ENCODE measurements around the gene SIX5. TPM values are rescaled to one million over a fixed set of nuclear protein-coding genes. Genes with fewer than 3 reads are reported as not detected.

Gene SIX5
- total RNA-seq, 2 donors from 2014 or later, result 41.6 to 46.4 TPM

- no peaks in the 10 kb centered on the region for H3K9me3 ChIP-seq (ENCODE audit: control insufficient read depth, low read length)
- Mint-ChIP-seq H3K4me3 (peak overlapping the region; percentile 95), H3K27ac (peak overlapping the region; percentile 98), H3K27me3 (ENCODE audit: insufficient read depth) (no peaks in the 10 kb centered on the region), H3K4me1 (peaks cover 14% of the 10 kb centered on the region), H3K9me3 (no peaks in the 10 kb centered on the region), H3K36me3 (ENCODE audit: low read depth) (peaks cover 20% of the 10 kb centered on the region)
- peaks cover 8% of the 10 kb centered on the region for H3K4me1 ChIP-seq (ENCODE audit: control insufficient read depth, insufficient read depth, low read length)
- H3K36me3 ChIP-seq (ENCODE audit: control insufficient read depth, insufficient read depth, low read length), result peaks cover 4% of the 10 kb centered on the region
- TF ChIP-seq, protein P1, sequence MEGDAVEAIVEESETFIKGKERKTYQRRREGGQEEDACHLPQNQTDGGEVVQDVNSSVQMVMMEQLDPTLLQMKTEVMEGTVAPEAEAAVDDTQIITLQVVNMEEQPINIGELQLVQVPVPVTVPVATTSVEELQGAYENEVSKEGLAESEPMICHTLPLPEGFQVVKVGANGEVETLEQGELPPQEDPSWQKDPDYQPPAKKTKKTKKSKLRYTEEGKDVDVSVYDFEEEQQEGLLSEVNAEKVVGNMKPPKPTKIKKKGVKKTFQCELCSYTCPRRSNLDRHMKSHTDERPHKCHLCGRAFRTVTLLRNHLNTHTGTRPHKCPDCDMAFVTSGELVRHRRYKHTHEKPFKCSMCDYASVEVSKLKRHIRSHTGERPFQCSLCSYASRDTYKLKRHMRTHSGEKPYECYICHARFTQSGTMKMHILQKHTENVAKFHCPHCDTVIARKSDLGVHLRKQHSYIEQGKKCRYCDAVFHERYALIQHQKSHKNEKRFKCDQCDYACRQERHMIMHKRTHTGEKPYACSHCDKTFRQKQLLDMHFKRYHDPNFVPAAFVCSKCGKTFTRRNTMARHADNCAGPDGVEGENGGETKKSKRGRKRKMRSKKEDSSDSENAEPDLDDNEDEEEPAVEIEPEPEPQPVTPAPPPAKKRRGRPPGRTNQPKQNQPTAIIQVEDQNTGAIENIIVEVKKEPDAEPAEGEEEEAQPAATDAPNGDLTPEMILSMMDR (conservative IDR thresholded peaks at IDR 0.05), result no peak
- H3K9ac ChIP-seq (ENCODE audit: extremely low read depth, low read length, poor library complexity, severe bottlenecking), result peak overlapping the region; percentile 76
- WGBS, 2 experiments (ENCODE audit: insufficient coverage in 1 of 2, insufficient read length in 1 of 2), result 1 to 3% methylated on average over 21 to 28 of the region's 28 CpGs
- no peak for DNase-seq
- H3K4me3 ChIP-seq (ENCODE audit: low read length), result peak overlapping the region; percentile 83
- peak overlapping the region; percentile 96 for H3K27ac ChIP-seq (ENCODE audit: low read depth, low read length)
- no peaks in the 10 kb centered on the region for H3K27me3 ChIP-seq (ENCODE audit: control insufficient read depth, insufficient read depth, low read length, poor library complexity, severe bottlenecking)
Measured at GRCh38 chr19:45769821-45770191, 754 bp upstream of the SIX5 start.

DNA sequence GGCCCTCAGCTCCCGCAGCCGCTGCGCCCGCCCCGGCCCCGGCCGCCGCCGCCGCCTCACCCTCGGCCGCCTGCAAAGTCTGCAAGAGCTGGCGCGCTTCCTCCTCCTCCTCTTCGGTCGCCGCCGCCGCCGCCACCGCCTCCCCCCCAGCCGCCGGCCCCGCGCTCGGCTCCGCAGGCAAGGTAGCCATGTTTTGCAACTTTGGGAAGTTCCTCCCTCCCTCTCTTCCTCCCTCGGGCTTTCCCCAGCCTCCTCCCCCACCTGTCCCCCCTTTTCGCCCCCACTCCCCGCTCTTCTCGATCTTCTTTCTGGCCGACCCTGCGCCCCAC is 433 bp downstream of the SIX5 start:
- Histone ChIP-seq H3K36me3 (ENCODE audit: control insufficient read depth, insufficient read depth, low read length) (peaks cover 4% of the 10 kb centered on the region), H3K9ac (ENCODE audit: extremely low read depth, low read length, poor library complexity, severe bottlenecking) (peak overlapping the region; percentile 97), H3K27ac (ENCODE audit: low read depth, low read length) (peak overlapping the region; percentile 97), H3K4me1 (ENCODE audit: control insufficient read depth, insufficient read depth, low read length) (peaks cover 13% of the 10 kb centered on the region), H3K9me3 (ENCODE audit: control insufficient read depth, low read length) (no peaks in the 10 kb centered on the region), H3K4me3 (ENCODE audit: low read length) (peak overlapping the region; percentile 90), H3K27me3 (ENCODE audit: control insufficient read depth, insufficient read depth, low read length, poor library complexity, severe bottlenecking) (no peaks in the 10 kb centered on the region)
- Mint-ChIP-seq H3K27me3 (ENCODE audit: insufficient read depth) (no peaks in the 10 kb centered on the region), H3K27ac (peak overlapping the region; percentile 100), H3K9me3 (no peaks in the 10 kb centered on the region), H3K4me3 (peak overlapping the region; percentile 95), H3K4me1 (peaks cover 18% of the 10 kb centered on the region), H3K36me3 (ENCODE audit: low read depth) (peaks cover 15% of the 10 kb centered on the region)
- DNase-seq, result peak; percentile 81
- 0% methylated on average over 13 to 33 of the region's 33 CpGs for WGBS, 2 experiments (ENCODE audit: insufficient coverage in 1 of 2, insufficient read length in 1 of 2)
- TF ChIP-seq, protein P1 (conservative IDR thresholded peaks at IDR 0.05), result no peak

GRCh38 chr19:45767881-45768654 is 984 bp downstream of the SIX5 start:
- H3K27ac ChIP-seq (ENCODE audit: low read depth, low read length), result peak overlapping the region; percentile 97
- H3K9me3 ChIP-seq (ENCODE audit: control insufficient read depth, low read length), result no peaks in the 10 kb centered on the region
- Mint-ChIP-seq H3K9me3 (no peaks in the 10 kb centered on the region), H3K4me3 (peak overlapping the region; percentile 95), H3K36me3 (ENCODE audit: low read depth) (peaks cover 10% of the 10 kb centered on the region), H3K27me3 (ENCODE audit: insufficient read depth) (no peaks in the 10 kb centered on the region), H3K27ac (peak overlapping the region; percentile 86), H3K4me1 (peaks cover 18% of the 10 kb centered on the region)
- H3K27me3 ChIP-seq (ENCODE audit: control insufficient read depth, insufficient read depth, low read length, poor library complexity, severe bottlenecking), result no peaks in the 10 kb centered on the region
- no peaks in the 10 kb centered on the region for H3K36me3 ChIP-seq (ENCODE audit: control insufficient read depth, insufficient read depth, low read length)
- DNase-seq, result peak; percentile 85
- peak overlapping the region; percentile 90 for H3K4me3 ChIP-seq (ENCODE audit: low read length)
- TF ChIP-seq, protein P1 (conservative IDR thresholded peaks at IDR 0.05), result no peak
- H3K4me1 ChIP-seq (ENCODE audit: control insufficient read depth, insufficient read depth, low read length), result peaks cover 13% of the 10 kb centered on the region
- H3K9ac ChIP-seq (ENCODE audit: extremely low read depth, low read length, poor library complexity, severe bottlenecking), result peak overlapping the region; percentile 97
- WGBS, 2 experiments (ENCODE audit: insufficient coverage in 1 of 2, insufficient read length in 1 of 2), result 0 to 1% methylated on average over 37 to 102 of the region's 102 CpGs

Measured in endodermal cell (in vitro differentiated cells).